K562 (cell line): ENCODE measurements around the gene LHX3. TPM values are rescaled to one million over a fixed set of nuclear protein-coding genes. Genes with fewer than 3 reads are reported as not detected.

Experiments
- ATAC-seq: fragments of 200-7000 bp; cut with Tn5 transposase; 3 replicates; pipeline ENCODE4 v1.9.1; 2020; ENCODE audit warnings: moderate library complexity
- BruUV-seq: library from RNA; stranded (reverse); fragments of 400-500 nt; replicated peaks from 2 replicates; lab custom pipeline; 2021; lab: Mats Ljungman, UMichigan
- CTCF ChIA-PET: fragments of 300-600 bp; formaldehyde crosslinking; extraction: SDS; loops from one replicate; lab custom pipeline; 2021; ENCODE audit warnings: low intra/inter-chr PET ratio; lab: Yijun Ruan, JAX
- POLR2A ChIA-PET: fragments of 300-600, 350-650 bp; sonication (Branson Sonifier 250); formaldehyde crosslinking; extraction: SDS; loops from one replicate; lab custom pipeline; 2021; ENCODE audit warnings: antibody characterized with exemption, inconsistent platforms; lab: Yijun Ruan, JAX
- DNase-seq, 4 experiments: peaks; one replicate each; pipeline versions ENCODE4 v3.0.0 to v3.0.0-alpha.2; 2011 to 2018; ENCODE audit warnings: low spot score in 3 of 4, mixed read lengths in 3 of 4; ENCODE audit errors: extremely low read depth in 1 of 4
- FAIRE-seq: peaks from 2 replicates; lab custom pipeline; 2011; peaks lifted over from hg19 to GRCh38; lab: Jason Lieb, UNC
- H2AFZ ChIP-seq: 2 replicates; pipeline ENCODE4 v1.6.0; 2011; ENCODE audit warnings: low read depth, low read length, control low read depth, inconsistent platforms
- H3K27ac ChIP-seq: fragments of 200-600 bp; 3 replicates; pipeline ENCODE4 v1.8.0; 2011; ENCODE audit warnings: low read depth, mild to moderate bottlenecking, control low read depth, inconsistent platforms, low read length, moderate library complexity, mixed read lengths; ENCODE audit errors: extremely low read depth
- H3K27me3 ChIP-seq, 2 experiments: fragments of 300-600 bp in 1 of 2; 2 replicates in 1 of 2; 3 replicates in 1 of 2; pipeline versions ENCODE4 v1.6.0 to v1.8.0; 2011; ENCODE audit warnings: inconsistent platforms in 2 of 2, low read length in 2 of 2, mild to moderate bottlenecking in 1 of 2, mixed read lengths in 1 of 2, moderate library complexity in 1 of 2; ENCODE audit not compliant: control insufficient read depth in 2 of 2, insufficient read depth in 2 of 2
- H3K36me3 ChIP-seq: fragments of 300-600 bp; 3 replicates; pipeline ENCODE4 v1.8.0; 2011; ENCODE audit warnings: mild to moderate bottlenecking, low read length, inconsistent platforms; ENCODE audit not compliant: control insufficient read depth, insufficient read depth
- H3K4me1 ChIP-seq, 2 experiments: fragments of 200-600 bp in 1 of 2; replicated peaks in 1 of 2; 2 replicates in 1 of 2; 3 replicates in 1 of 2; pipeline versions ENCODE4 v1.5.1 to v1.8.0; 2011; ENCODE audit warnings: inconsistent platforms in 2 of 2, low read length in 2 of 2, mild to moderate bottlenecking in 1 of 2, mixed read lengths in 1 of 2, moderate library complexity in 1 of 2; ENCODE audit not compliant: control insufficient read depth in 2 of 2, insufficient read depth in 2 of 2
- H3K4me2 ChIP-seq: 2 replicates; pipeline ENCODE4 v1.6.1; 2011; ENCODE audit warnings: low read length, control low read depth, inconsistent platforms, mixed read lengths; ENCODE audit not compliant: insufficient read depth
- H3K4me3 ChIP-seq: fragments of 200-600 bp; sonication (generic), shearing (Covaris generic); 2 replicates; pipeline ENCODE4 v1.5.1; 2016; ENCODE audit warnings: control low read depth, inconsistent platforms
- H3K79me2 ChIP-seq: fragments of 200-600 bp; 3 replicates; pipeline ENCODE4 v1.8.0; 2011; ENCODE audit warnings: low read length, inconsistent platforms; ENCODE audit not compliant: control insufficient read depth, insufficient read depth
- H3K9ac ChIP-seq, 2 experiments: 2 replicates each; pipeline versions ENCODE4 v1.6.0 to v1.6.1; 2011; ENCODE audit warnings: low read depth in 2 of 2, low read length in 2 of 2, control low read depth in 1 of 2, inconsistent platforms in 1 of 2, mild to moderate bottlenecking in 1 of 2, mixed read lengths in 1 of 2; ENCODE audit not compliant: insufficient read depth in 1 of 2
- H3K9me1 ChIP-seq: one replicate; pipeline ENCODE4 v1.6.0; 2011; ENCODE audit warnings: inconsistent platforms, mild to moderate bottlenecking, low read length, moderate library complexity; ENCODE audit not compliant: control insufficient read depth, insufficient read depth
- H3K9me3 ChIP-seq: replicated peaks from 2 replicates; pipeline ENCODE4 v1.5.1; 2011; ENCODE audit warnings: low read depth, low read length, inconsistent platforms; ENCODE audit not compliant: control insufficient read depth, insufficient read depth
- H4K20me1 ChIP-seq: replicated peaks from 2 replicates; pipeline ENCODE4 v1.6.1; 2011; ENCODE audit warnings: low read length, inconsistent platforms, mixed read lengths; ENCODE audit not compliant: control insufficient read depth, insufficient read depth
- HMG20A ChIP-seq: fragments of 450-650 bp; formaldehyde crosslinking; conservative IDR thresholded peaks from 2 replicates; pipeline ENCODE4 v1.4.0; 2020; ENCODE audit warnings: mild to moderate bottlenecking, mixed read lengths
- WGBS: fragments of 100-300 bp; shearing (Covaris generic); methylation state at CpG from one replicate; pipeline ENCODE4 v1.1.6; 2016; ENCODE audit warnings: low coverage, mixed read lengths; ENCODE audit not compliant: insufficient coverage; ENCODE audit errors: missing lambda C conversion rate; 5-methylcytosine and 5-hydroxymethylcytosine counted together
- in situ Hi-C: fragments of 300-500 bp; cut with MboI; formaldehyde crosslinking; loops from 4 replicates; pipeline ENCODE4 v1.15.0; 2018; ENCODE audit warnings: inconsistent platforms, mixed read lengths
- intact Hi-C: fragments of 100-400 bp; cut with micrococcal nuclease; formaldehyde crosslinking; loops from 2 replicates; pipeline ENCODE4 v1.14.2; 2022
- polyA plus RNA-seq, 8 experiments: library from polyadenylated mRNA; depleted of rRNA in 4 of 8; stranded (reverse) in 5 of 8; unstranded in 3 of 8; fragments of >200 nt; fragmentation: Nextera tagmentation in 2 of 8; fragmentation: Illumina TruSeq in 1 of 8; extraction: Ambion mirVana in 2 of 8; extraction: Trizol in 1 of 8; gene quantifications; 2 replicates each; pipeline versions ENCODE4 v1.2.1 to v1.2.3, GENCODE V29; 2011 to 2014; ENCODE audit warnings: inconsistent platforms in 1 of 8, missing spikeins in 1 of 8
- total RNA-seq, 7 experiments: library from RNA; depleted of rRNA in 6 of 7; stranded (reverse); fragments of >200 nt in 6 of 7; fragmentation: Illumina TruSeq in 2 of 7; extraction: Trizol in 2 of 7; gene quantifications; 2 replicates each; pipeline versions ENCODE4 v1.2.1 to v1.2.3, GENCODE V29; 2011 to 2021; ENCODE audit warnings: low replicate concordance in 1 of 7
- TF ChIP-seq, protein P1 (sequence below): fragments of 450-650 bp; IDR thresholded peaks from 2 replicates; pipeline ENCODE4 v1.6.1; 2018; ENCODE audit not compliant: partially characterized antibody

The LHX3 gene
- total and polyA plus RNA-seq, 9 of the 15 experiments (the other 6 are each of a cell fraction or from before 2014, with no cell fraction given): 0.09 TPM; not detected in 8

GRCh38 chr9:136179101-136179616 is 25.8 kb downstream of the LHX3 start:
- DNase-seq: no peak
- peak; percentile 15 for FAIRE-seq
- in situ Hi-C loops (no loop called here), intact Hi-C loops (no loop called here)
- Histone ChIP-seq H4K20me1 (peaks cover 4% of the 10 kb centered on the region), H3K9me3 (no peaks in the 10 kb centered on the region), H3K4me1 (peaks cover 0 to 27% of the 10 kb centered on the region in 2 experiments; a peak in 2 of 5 replicates), H3K27ac (no peak overlapping the region), H2AFZ (no peak overlapping the region), H3K4me3 (no peak overlapping the region), H3K27me3 (peaks cover 31 to 68% of the 10 kb centered on the region in 2 experiments), H3K79me2 (no peaks in the 10 kb centered on the region), H3K36me3 (no peaks in the 10 kb centered on the region), H3K9me1 (no peaks in the 10 kb centered on the region), H3K4me2 (no peak overlapping the region), H3K9ac (no peak overlapping the region)
- CTCF ChIA-PET: no interaction called here
- no TSS peak for BruUV-seq
- TF ChIP-seq, protein P1, sequence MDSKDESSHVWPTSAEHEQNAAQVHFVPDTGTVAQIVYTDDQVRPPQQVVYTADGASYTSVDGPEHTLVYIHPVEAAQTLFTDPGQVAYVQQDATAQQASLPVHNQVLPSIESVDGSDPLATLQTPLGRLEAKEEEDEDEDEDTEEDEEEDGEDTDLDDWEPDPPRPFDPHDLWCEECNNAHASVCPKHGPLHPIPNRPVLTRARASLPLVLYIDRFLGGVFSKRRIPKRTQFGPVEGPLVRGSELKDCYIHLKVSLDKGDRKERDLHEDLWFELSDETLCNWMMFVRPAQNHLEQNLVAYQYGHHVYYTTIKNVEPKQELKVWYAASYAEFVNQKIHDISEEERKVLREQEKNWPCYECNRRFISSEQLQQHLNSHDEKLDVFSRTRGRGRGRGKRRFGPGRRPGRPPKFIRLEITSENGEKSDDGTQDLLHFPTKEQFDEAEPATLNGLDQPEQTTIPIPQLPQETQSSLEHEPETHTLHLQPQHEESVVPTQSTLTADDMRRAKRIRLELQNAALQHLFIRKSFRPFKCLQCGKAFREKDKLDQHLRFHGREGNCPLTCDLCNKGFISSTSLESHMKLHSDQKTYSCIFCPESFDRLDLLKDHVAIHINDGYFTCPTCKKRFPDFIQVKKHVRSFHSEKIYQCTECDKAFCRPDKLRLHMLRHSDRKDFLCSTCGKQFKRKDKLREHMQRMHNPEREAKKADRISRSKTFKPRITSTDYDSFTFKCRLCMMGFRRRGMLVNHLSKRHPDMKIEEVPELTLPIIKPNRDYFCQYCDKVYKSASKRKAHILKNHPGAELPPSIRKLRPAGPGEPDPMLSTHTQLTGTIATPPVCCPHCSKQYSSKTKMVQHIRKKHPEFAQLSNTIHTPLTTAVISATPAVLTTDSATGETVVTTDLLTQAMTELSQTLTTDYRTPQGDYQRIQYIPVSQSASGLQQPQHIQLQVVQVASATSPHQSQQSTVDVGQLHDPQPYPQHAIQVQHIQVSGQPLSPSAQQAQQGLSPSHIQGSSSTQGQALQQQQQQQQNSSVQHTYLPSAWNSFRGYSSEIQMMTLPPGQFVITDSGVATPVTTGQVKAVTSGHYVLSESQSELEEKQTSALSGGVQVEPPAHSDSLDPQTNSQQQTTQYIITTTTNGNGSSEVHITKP: peak; percentile 63
- TF ChIP-seq HMG20A (CRISPR knock-in tag): no peak
- 16% methylated on average over 12 of the region's 12 CpGs for WGBS
- no peak for ATAC-seq
- POLR2A ChIA-PET: interaction anchor here (0.6 to 0.9 kb wide), 2 partner anchors 9 kb away, joined by 3 read pairs; no protein-coding TSS in a partner anchor
